ENCODE data around the gene GPR50. TPM values are rescaled to one million over a fixed set of nuclear protein-coding genes. Genes with fewer than 3 reads are reported as not detected.

GPR50 gene
- not detected in 2 replicates for total RNA-seq

DNA sequence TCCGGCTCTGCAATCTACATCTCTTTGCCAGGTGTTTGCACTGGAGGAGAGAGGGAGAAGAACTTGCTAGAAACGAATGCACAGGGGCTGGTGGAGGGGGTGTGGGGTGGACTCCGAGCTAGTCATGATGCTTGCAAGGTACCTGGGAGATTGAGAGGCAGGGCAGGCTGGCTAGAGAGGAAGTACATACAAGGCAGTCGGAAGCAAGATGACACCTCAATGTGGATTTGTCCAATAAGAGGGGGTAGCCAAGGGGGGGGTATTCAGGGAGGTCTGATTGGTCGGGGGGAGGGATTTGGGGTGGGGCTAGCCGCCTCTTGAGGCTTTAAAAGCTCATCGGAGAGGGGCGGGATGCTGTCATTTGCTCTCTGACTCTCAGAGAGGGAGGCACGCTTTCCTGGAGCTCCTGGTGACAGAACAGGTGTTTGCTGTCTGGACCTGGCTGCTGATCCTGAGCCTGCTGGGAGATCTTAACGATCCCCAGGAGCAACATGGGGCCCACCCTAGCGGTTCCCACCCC is at the start of gene GPR50:
Gene GPR50 (plus strand): TSS at position 354 of the 520 bp plus-strand sequence. CDS start 138 bp downstream, at position 492.

Other genes starting within 250 kb of the GPR50 start
- 4.5 and 10.5 TPM in 2 replicates for gene HMGB3, start 193.2 kb upstream of the GPR50 start, total RNA-seq
- 23.8 and 38.7 TPM in 2 replicates for gene VMA21, start 220.6 kb downstream of the GPR50 start, total RNA-seq